H1 (cell line): ENCODE data around the gene USP35. TPM values are rescaled to one million over a fixed set of nuclear protein-coding genes. Genes with fewer than 3 reads are reported as not detected.

Experiments used
- CBX5 ChIP-seq: fragments of 300-800, 300-1000 bp; sonication (generic); IDR thresholded peaks from 2 replicates; pipeline ENCODE4 v1.7.1; 2016; ENCODE audit warnings: antibody characterized with exemption, low read length, low read depth
- CBX8 ChIP-seq: fragments of 300-800, 300-1000 bp; sonication (generic); IDR thresholded peaks from 2 replicates; pipeline ENCODE4 v1.7.1; 2016; ENCODE audit warnings: low read depth, low read length, borderline replicate concordance
- CHD7 ChIP-seq: fragments of 300-600 bp; sonication (generic); IDR thresholded peaks from 2 replicates; pipeline ENCODE4 v1.7.1; 2012; ENCODE audit warnings: low read length, moderate library complexity, mild to moderate bottlenecking, inconsistent platforms; ENCODE audit not compliant: insufficient replicate concordance
- JUN ChIP-seq: IDR thresholded peaks from 2 replicates; pipeline ENCODE4 v1.6.1; 2011; ENCODE audit warnings: low read depth, mild to moderate bottlenecking, improper control_type of control experiment, low read length
- POU5F1 ChIP-seq: IDR thresholded peaks from 2 replicates; pipeline ENCODE4 v1.6.1; 2011; ENCODE audit warnings: low read depth, mild to moderate bottlenecking, low read length, moderate library complexity
- RNF2 ChIP-seq: fragments of 200-900, 300-1000 bp; sonication (generic); IDR thresholded peaks from 2 replicates; pipeline ENCODE4 v1.7.1; 2016; ENCODE audit warnings: borderline replicate concordance, low read depth, mild to moderate bottlenecking, antibody characterized with exemption, low read length; ENCODE audit not compliant: poor library complexity, severe bottlenecking; ENCODE audit errors: missing control alignments
- ZNF274 ChIP-seq: IDR thresholded peaks from 2 replicates; pipeline ENCODE4 v1.7.0; 2012; ENCODE audit warnings: low read length, borderline replicate concordance; ENCODE audit errors: extremely low read depth
- polyA plus RNA-seq, 7 experiments: library from polyadenylated mRNA; depleted of rRNA in 3 of 7; stranded (reverse) in 5 of 7; unstranded in 2 of 7; fragments of >200 nt in 5 of 7; fragments of 200-250 nt in 2 of 7; gene quantifications; 1 replicate in 5 of 7; 2 replicates in 1 of 7; 4 replicates in 1 of 7; pipeline versions ENCODE4 v1.2.1 to v1.2.3, GENCODE V29; 2011 to 2013; ENCODE audit warnings: missing spikeins in 2 of 7, mixed read lengths in 2 of 7
- total RNA-seq: library from RNA; stranded (reverse); fragmentation: NEBNext Ultra II Directional; extraction: Animal tissue kit (Norgen Biotek cat#: 25700); gene quantifications from 2 replicates; pipeline ENCODE4 v1.2.1, GENCODE V29; 2021
- TF ChIP-seq, protein P1 (sequence below), 3 experiments: IDR thresholded peaks; 1 replicate in 2 of 3; 2 replicates in 1 of 3; pipeline versions ENCODE4 v1.5.1 to v1.6.1; 2011; ENCODE audit warnings: low read length in 3 of 3, mild to moderate bottlenecking in 3 of 3, inconsistent platforms in 2 of 3, low read depth in 1 of 3, moderate library complexity in 1 of 3; ENCODE audit not compliant: insufficient read depth in 1 of 3; ENCODE audit errors: control extremely low read depth in 1 of 3

USP35 gene
- total and polyA plus RNA-seq, 2 of the 8 experiments (the other 6 are each of a cell fraction or from before 2014, with no cell fraction given), result 4.6 to 6.8 TPM

- TF ChIP-seq CHD7, result no peak
- no peak for TF ChIP-seq CBX8
- TF ChIP-seq, protein P1, sequence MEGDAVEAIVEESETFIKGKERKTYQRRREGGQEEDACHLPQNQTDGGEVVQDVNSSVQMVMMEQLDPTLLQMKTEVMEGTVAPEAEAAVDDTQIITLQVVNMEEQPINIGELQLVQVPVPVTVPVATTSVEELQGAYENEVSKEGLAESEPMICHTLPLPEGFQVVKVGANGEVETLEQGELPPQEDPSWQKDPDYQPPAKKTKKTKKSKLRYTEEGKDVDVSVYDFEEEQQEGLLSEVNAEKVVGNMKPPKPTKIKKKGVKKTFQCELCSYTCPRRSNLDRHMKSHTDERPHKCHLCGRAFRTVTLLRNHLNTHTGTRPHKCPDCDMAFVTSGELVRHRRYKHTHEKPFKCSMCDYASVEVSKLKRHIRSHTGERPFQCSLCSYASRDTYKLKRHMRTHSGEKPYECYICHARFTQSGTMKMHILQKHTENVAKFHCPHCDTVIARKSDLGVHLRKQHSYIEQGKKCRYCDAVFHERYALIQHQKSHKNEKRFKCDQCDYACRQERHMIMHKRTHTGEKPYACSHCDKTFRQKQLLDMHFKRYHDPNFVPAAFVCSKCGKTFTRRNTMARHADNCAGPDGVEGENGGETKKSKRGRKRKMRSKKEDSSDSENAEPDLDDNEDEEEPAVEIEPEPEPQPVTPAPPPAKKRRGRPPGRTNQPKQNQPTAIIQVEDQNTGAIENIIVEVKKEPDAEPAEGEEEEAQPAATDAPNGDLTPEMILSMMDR (IDR thresholded peaks at IDR 0.05; ENCODE audit: control extremely low read depth in 1 of 3, insufficient read depth in 1 of 3, low read depth in 1 of 3, low read length in 3 of 3), result no peak
- no peak for TF ChIP-seq RNF2
- TF ChIP-seq JUN, result no peak
- TF ChIP-seq ZNF274, result no peak
- TF ChIP-seq CBX5, result no peak
- no peak for TF ChIP-seq POU5F1
These were observed 68.2 kb downstream of the USP35 start (continued) for GRCh38 chr11:78256962-78257361.
